Endometrial microvascular endothelial cells (primary cell): ENCODE results near the gene TEAD1. TPM values are rescaled to one million over a fixed set of nuclear protein-coding genes. Genes with fewer than 3 reads are reported as not detected.

Experiments
- in situ Hi-C: cut with HindIII; loops from 2 replicates; pipeline ENCODE4 v1.10.0; 2017; ENCODE audit warnings: low sequenced_read_pairs, low pct_unique_long_range_greater_than_20kb; ENCODE audit errors: inconsistent ontology term
- total RNA-seq: library from RNA; depleted of rRNA; stranded (reverse); fragments of >200 nt; gene quantifications from one replicate; pipeline ENCODE4 v1.2.3, GENCODE V29; 2015; ENCODE audit errors: inconsistent ontology term

TEAD1 gene
- total RNA-seq, 1 donor from 2014 or later: 24.3 TPM

DNA sequence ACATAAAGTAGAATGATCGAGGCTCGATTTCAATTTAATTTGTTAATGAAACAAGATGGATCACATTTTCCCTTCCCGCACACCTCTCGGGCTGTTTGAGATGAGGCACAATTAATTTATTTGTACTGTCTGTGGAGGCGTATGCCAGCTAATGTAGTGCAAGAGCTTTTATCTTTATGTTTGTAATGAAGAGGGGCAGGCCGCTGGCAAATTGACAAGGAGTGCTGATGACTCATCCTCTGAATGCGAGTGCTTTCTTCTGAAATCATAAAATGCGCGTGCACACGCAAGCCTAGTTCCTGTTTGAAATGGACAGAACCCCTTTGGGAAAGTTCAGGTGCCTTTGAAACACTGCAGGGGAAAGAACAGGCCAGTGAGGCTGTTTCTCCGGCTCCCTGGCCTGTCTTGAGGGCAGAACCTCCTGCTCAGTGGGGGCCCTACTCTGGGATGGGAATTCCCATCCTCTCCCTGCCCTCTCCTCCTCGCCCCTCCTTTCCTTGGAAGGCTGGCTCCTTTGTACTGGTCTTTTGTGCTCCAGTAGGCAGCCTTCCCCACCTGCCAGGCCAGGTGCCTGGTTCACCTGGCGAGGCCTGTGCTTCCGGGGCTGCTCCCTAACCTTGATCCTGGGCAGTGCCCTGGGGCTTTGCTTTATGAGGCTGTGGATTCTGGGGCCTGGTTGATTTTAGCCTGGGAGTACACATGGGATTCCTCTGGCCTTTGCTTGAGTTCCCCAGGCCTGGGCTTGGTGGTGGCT lies 50.3 kb downstream of the TEAD1 start:
- in situ Hi-C loops: no loop called here

DNA sequence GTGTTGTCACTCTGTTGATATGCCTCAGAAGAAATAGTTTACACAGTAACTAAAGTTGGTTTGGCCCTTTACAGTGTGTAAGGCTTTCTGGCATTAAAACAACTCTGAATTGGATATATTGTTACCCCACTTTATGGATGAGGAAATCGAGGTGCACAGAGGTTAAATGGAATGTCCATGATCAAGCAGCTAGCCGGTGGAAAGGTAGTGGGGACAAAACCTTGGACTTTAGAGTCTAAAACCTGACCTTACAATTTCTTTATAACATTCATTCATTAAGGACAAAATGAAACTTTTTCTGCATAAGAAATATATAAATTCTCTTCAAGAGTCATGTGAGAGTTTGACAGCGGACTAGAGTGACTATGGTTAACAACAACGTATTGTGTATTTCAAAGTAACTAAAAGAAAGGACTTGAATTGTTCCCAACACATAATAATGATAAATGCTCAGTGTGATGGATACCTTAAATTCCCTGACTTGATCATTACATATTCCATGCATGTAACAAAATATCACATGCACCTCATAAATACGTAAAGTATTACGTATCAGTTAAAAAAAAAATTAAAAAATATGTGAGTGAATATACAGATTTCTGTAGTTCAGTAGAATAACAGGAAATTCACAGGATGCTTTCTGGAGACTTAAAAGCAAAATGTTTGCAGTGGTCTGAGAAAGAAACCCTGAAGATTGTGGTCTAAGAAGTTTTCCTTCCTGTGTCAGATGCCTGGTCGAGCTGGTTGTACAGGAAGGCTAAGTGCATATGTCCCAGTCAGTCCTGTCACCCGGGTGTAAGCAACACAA lies 51.0 kb downstream of the TEAD1 start:
- in situ Hi-C loops: no loop called here

DNA sequence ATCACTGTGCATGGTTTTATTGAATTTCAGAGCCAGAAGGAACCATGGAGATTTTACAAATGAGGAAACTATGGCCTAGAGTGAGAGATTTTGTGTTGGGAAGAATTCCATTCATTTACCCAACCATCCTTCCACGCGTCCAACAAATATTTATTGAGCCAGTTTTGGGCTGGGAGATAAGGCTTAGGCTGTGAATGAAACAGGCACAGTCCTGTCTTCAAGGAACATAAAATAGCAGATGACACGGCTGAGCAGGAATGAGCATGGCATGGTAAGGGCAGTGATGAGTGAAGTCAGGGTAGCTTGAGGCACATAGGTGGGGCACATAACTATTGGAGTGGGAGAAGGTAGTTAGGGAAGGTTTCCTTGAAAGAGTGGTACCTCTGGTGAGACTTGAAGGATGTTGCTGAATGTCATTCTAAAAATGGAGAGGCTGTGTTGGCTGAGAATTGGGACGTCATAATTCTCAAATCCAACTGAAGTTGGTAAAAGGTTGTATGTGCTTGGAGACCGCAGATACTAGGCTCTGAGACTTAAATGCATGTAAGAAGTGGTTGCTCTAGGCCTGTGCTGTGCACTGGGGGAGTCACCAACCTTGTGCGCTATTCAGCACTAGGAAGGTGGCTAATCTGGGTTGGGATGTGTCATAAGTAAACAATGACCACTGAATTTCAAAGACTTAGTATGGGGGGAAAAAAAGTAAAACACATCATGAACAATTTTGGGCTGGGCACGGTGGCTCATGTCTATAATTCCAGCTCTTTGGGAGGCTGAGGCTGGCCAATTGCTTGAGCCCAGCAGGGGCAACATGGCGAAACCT lies 51.9 kb downstream of the TEAD1 start:
- in situ Hi-C loops: no loop called here

DNA sequence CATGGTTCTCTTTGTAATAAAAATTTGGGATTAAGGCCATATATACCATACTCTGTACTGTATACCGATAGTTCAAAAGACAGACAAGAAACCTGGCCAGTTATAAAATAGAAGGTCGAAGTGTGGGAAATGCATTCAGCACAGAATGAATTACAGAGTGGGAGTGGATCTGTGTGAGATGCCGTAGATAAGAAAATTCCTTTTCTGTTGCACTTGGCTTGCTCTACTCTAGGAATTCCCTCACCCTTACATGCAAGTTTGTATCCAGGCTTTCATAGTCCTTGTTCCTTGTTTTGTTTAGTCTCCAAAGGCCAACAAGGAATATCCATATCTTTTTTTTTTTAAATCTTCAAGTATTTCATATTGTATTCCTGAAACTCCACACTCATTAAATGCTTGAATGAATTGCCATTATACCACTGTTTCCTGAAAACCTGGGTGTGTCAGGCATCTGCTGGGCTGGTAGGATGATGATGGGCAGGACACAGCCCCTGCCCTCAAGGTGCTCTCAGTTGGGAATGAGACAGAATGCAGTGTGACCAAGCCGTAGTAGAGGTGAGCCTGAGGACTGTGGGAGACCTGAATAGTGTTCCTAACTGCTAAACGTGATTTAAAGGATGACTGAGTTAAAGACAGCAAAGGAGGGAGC lies 53.5 kb downstream of the TEAD1 start:
- in situ Hi-C loops: no loop called here

DNA sequence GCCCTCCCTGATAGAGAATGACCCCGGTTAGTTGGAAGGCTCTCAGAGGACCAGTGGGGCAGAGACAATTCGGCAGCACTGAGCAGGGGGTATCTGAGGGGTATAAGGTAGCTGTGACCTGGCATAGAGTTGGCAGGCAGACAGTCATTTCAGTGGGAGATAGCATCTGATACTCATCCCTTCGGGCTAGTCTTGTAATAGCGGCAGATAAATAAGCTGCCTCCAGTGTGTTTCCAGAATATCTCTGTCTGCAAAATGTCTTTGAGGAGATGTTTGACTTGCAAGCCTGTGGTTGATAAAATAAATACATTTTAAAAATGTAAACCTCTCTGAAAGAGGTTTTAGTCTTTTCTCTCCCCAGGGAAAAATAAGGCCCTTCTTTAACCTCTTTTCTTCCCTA lies 54.2 kb downstream of the TEAD1 start:
- in situ Hi-C loops: no loop called here

DNA sequence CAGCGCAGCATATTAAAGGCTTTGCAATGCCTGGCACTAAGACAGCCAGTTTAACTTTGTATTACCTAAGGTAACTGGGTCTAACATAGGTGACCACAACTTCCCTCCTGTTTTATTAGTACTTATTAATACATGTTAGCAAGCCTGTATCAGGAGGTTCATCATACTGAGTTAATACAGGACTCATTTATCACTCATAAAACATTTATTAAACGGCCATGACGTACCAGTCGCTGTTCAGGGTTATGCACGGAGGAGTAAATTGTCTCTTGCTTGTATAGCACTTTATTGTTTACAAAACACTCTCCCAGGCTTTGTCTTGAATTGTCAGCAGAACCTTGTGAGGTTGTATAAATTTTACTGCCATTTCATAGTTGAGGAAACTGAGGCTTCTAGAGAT lies 55.7 kb downstream of the TEAD1 start:
- in situ Hi-C loops: no loop called here

DNA sequence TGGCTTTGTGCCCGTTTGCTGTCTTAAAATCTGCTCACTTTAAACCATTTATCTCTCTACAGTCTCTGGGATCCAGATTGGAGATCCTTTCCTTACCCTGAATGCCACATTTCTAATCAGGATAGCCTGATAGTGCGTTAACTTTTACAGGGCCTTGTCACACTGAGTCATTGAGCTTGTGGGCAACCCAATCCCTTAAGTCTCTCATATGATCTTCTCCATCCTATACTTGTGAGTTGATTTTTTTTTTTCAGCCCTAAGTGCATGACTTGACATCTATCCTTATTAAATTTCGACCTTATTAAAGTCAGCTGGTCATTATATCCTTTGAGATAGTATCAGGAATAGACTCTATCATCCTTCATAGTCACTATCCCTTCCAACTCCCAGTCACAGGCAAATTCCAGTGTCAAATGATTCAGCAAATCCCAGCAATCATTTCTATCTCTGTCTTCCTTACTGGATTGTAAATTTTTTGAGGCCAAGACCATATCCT lies 57.7 kb downstream of the TEAD1 start:
- in situ Hi-C loops: no loop called here

DNA sequence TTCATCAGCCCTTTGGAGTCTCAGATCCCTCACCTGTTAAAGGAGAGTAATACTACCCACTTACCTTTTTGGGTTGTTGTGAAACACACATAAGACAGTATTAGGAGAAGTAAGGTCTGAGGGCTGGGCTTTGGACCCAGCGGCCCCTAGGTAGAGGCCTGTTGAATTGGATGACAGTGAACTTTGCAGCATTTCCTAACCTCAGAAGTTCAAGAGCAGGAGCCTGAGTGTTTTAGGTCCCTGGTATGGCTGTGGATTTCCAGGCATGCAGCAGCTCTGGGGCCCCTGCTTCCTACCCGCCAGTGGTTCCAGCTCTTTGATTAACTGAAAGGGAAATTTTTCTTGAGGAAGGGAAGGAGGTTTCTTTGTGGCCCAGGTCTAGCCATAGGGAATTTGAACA lies 58.9 kb downstream of the TEAD1 start:
- in situ Hi-C loops: no loop called here

DNA sequence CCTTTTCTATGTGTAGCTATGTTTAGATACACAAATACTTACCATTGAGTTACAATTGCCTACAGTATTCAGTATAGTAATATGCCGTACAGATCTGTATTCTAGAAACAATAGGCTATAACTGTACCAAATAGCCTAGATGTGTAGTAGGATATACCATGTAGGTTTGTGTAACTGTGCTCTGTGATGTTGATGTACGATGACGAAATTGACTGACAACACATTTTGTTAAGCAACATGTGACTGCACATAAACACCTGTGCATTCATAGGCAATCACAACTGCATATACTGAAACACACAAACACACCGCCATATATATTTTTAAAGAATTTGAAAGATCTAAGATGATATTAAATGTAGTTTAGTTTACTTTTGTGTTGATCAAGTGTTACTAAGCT lies 60.4 kb downstream of the TEAD1 start:
- in situ Hi-C loops: no loop called here

DNA sequence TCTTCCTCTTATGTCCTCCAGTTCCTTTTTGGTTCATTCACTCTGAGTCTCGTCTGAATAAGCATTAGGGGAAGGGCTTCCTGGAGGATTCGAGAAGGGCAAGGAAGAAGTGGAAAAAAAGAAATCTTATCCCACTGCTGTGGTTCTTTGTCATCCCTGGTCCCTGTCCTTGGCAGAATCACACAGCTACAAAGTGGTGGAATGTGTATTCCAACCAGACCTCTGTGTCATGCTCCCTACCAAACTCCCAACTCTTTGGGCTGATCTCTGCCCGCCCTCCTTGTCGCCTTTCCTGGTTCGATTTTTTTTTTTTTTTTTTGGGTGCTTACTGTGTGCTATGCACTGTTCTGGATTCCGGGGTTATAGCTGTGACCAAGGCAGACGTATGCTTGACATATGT lies 61.0 kb downstream of the TEAD1 start:
- in situ Hi-C loops: no loop called here

DNA sequence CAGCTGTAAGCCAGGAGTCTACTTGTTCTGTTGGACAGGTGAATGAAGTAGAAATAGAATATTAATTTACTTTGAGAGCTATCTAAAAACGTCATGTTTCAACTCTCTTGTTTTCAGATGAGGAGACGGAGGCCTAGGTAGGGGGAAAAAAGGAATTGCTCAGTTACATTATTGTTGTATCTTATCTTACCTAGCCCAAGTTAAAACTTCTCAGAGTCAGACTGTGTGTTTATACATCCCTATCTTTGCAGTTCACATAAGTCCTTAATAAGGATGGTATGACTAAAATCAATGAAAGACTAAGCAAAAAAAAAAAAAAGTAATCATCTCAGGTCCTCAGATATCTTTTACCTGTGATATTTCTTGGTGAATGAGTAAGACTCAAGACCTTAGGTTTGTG lies 62.8 kb downstream of the TEAD1 start:
- in situ Hi-C loops: no loop called here

DNA sequence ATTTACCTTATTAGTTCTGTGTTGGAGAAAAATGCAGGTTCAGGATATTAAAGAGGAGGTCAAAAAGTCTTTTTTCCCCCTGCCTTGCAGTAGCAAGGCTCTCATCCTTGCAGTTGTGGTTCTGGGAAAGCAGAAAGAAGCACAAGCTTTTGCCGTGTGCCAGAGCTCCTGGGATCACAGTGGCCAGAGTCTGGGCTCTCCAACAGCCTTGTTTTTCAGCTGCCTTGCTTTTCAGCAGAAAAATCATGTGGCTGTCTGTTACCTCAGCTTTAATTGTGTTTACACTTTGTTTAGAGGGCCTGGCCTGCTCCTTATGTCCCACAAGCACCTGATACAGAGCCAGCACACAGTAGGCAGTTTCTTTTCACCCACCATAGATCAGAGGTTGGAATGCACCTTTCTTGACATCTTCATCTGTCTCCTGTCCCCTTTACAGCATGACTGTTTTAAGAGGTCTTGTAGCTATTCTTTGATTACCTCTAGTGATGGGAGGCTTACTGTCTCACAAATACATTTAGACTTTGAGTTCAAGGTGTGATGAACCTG lies 67.5 kb downstream of the TEAD1 start:
- in situ Hi-C loops: no loop called here

DNA sequence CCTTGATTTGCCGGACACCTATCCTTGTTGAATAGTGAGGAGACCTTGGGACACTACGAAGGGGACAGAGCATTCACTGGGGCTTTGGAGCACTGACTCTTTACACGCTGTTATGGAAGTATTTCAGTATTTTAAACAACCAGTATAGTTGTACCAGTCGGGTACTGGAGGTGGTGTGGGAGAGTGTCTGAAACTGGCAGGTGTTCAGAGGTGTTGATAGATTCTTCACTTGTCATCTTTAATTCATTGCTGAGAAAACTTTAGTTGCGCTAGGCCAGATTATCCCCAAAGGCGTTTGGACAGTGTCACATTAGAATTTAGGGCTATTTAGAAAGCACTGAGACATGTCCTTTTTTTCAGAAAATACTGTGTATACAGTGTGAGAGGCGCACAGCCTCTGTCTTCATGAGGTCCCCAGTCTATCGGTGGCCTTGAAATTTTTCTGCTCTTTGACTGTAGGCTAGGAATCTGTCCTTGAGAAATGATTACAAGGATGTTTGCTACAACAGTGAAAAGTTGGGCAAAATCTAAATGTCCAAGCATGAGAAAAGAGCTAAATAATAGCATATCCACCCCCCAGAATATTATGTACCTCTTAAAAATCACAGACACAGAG lies 69.7 kb downstream of the TEAD1 start:
- in situ Hi-C loops: no loop called here

DNA sequence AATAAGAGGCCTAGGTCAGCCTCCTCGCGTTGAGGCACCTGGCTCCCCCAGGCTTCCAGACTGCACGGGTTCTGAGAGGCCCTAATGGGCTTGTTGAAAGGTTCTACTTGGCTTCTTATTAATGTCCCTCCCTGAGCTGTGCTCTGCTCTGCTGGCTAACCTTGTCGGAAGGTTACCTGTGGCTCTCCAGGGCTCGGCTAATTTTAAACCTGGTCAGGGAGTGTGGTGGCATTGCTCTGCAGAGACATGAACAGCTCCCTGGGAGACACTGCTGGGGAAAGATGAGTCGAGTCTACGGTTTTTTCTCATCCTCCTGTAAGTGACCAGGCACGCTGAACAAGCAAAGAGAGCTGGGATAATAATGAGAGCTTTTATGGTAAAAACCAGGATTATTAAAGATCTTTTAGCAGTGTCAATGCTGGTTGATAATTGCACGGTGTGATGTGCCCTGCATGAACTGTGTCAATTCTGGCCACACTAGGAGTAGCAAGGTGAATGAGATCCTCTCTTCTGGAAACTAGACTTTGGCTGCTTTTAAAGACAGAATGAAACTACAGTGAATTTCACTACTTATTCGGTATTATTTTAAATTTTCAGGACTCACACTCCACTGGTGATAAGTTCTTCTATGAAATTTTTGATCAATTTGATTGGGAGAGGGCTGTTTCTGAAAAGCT lies 70.7 kb downstream of the TEAD1 start:
- in situ Hi-C loops: no loop called here

DNA sequence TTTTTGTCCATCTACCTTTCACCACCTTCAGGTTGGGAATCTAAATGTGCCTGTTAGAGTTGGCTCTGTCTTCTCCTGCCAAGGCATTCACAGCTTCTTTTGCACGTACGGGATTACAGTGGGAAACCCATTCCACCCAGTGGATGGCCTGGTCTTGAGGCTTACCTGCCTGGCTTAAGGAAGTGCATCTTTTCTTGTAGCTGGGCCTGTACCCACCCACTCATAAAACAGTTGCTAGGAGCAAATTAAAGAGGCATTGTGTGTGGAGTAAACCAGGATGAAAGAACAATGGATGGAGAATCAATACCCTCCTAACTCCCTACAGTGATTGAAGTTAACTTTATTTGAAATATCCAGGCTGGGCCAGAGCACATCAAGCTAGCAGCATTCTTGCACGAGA lies 71.6 kb downstream of the TEAD1 start:
- in situ Hi-C loops: no loop called here

DNA sequence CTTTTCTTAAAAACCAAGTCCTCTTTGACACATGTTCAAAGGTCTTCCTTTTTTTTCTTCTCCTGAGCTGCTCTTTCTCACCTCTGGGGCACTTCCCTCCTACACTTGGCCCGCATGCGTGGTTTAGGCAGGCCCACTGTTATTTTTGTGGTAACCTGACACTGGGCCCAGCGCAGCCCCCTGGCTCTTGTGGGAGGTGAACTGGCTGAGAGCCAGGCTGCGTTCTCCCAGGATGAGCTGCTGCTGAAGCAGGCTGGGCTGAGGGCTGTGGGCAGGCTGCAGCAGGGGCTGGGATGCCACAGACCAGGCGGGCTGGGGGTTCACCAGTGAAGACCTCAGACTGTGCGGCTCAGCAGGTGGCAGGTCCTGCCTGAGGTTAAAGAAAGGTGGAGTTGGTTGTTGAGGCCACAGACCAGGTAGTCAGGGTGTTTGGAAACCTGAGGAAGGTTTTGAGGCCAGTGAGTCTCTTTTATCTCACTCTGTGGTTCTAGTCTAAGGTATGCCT lies 72.4 kb downstream of the TEAD1 start:
- in situ Hi-C loops: no loop called here

DNA sequence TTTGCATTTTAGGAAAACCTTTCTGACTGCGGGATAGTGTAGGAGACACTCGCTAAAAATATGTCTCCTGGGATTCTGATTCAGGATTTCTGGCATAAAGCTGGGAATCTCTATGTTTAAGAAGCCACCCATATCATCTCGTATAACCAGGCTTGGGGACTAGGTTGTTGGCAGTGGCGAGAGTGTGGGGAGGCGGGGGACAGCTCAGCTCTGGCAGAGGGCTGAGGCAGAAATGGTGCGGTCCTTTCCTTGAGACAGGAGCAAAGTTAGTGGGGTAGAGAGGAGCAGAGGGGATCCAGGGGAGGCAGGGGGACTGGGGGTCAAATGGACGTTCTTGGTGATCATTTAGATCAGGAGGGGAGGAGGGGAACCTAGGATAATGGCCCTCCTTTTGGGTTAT lies 74.3 kb downstream of the TEAD1 start:
- in situ Hi-C loops: no loop called here

DNA sequence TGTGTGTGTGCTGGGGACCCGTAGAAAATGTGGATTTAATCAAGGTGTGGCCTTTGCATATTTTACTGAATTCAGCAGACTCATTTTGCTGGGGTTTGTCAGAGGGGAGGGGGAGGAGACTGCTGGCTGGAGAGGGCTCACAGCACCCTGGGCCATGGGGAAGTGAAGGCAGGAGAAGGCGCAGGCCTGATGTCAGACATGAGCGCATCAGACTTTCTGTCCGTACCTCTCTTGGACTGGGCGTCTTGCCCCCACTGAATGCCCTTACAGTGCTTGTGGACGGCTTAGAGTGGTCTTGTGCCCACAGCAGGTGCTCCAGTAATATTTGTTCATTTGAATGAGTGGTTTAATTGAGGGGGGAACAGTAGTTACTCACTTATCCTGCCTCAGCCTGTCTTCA lies 75.2 kb downstream of the TEAD1 start:
- in situ Hi-C loops: no loop called here
